T-helper 1 cell treated with Interleukin-12 subunit alpha and Interleukin-12 subunit beta and Interleukin-4 antibody, amounts not matched to agents 30 μg/mL and 1 μg/mL, for 36 hours (primary cell): Measurements from ENCODE around the gene MSTN.
"Not testable (repeated sequence)": the region's sequence is repeated elsewhere in the genome, so short reads cannot be mapped to it uniquely, and the experiment has no call there.

Experiments used
- H3K27ac Mint-ChIP-seq: one replicate; pipeline ENCODE4 v1.8.0; 2021; ENCODE audit warnings: mild to moderate bottlenecking, mixed read lengths
- H3K27me3 Mint-ChIP-seq: one replicate; pipeline ENCODE4 v1.8.0; 2021; ENCODE audit warnings: low read depth, mixed read lengths
- H3K36me3 Mint-ChIP-seq: one replicate; pipeline ENCODE4 v1.8.0; 2021; ENCODE audit warnings: low read depth, mixed read lengths
- H3K4me1 Mint-ChIP-seq: one replicate; pipeline ENCODE4 v1.8.0; 2021; ENCODE audit warnings: low read depth, mixed read lengths
- H3K4me3 Mint-ChIP-seq: one replicate; pipeline ENCODE4 v1.8.0; 2021; ENCODE audit warnings: mild to moderate bottlenecking, moderate library complexity, mixed read lengths
- H3K9me3 Mint-ChIP-seq: one replicate; pipeline ENCODE4 v1.8.0; 2021; ENCODE audit warnings: mixed read lengths

The MSTN gene

DNA sequence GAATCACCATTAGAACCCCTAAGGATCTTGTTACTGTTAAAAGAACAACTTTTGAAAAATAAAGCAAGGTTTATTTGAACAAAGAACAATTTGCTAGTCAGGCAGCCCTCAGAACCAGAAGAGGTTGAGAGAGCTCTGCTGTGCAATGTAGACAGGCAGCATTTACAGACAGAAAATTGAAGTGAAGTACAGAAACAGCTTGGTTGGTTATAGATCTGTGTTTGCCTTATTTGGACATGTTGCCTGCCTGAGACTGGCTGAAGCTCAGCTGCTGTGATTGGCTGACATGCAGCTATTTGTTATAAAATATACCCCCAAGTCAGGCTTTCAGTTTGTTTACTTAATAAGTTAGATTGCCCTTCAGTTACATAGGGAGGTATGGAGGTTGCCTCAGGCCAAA, 12.5 kb downstream of the MSTN start:
- H3K36me3 Mint-ChIP-seq: no peaks in the 10 kb centered on the region
- H3K4me3 Mint-ChIP-seq: no peak overlapping the region
- H3K27ac Mint-ChIP-seq: no peak overlapping the region
- no peaks in the 10 kb centered on the region for H3K27me3 Mint-ChIP-seq
- H3K4me1 Mint-ChIP-seq: no peaks in the 10 kb centered on the region
- no peaks in the 10 kb centered on the region for H3K9me3 Mint-ChIP-seq

DNA sequence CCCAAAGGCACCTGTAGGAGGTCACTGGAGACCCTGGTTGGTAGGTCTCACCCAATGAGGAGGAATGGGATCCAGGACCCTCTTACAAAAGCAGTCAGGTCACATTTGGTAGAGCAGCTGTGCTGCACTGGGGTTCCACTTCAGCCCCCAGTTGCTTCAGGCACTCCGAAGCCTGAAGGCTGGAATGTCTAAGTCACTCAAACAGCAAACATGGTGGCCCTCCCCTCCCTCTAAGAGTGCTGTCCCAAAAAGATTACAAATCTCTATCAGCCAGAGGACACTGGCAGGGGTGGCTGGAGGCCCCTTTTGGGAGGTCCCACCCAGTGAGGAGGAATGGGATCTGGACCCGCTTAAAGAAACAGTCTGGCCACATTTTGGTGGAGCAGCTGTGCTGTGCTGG, 17.7 kb downstream of the MSTN start:
- Mint-ChIP-seq H3K4me1 (no peaks in the 10 kb centered on the region), H3K36me3 (no peaks in the 10 kb centered on the region), H3K9me3 (no peaks in the 10 kb centered on the region), H3K27me3 (peaks cover 30% of the 10 kb centered on the region), H3K27ac (no peak overlapping the region), H3K4me3 (no peak overlapping the region)

DNA sequence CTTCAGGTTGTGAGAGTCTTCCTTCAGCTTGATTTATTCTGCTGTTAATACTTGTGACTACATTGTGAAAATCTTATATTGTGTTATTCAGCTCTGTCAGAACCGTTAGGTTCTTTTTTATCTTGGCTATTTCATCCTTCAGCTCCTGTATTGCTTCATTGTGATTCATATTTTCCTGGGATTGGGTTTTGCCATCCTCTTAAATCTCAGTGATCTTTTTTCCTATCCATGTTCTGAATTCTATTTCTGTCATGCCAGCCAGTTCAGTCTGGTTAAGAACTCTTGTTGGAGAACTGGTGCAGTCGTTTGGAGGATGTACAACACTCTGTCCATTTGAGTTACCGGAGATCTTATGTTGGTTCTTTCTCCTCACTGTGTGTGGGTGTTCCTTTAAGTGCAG, 19.1 kb downstream of the MSTN start:
- Mint-ChIP-seq H3K27me3 (peaks cover 34% of the 10 kb centered on the region), H3K9me3 (no peaks in the 10 kb centered on the region), H3K36me3 (no peaks in the 10 kb centered on the region), H3K4me3 (no peak overlapping the region), H3K4me1 (no peaks in the 10 kb centered on the region), H3K27ac (no peak overlapping the region)

DNA sequence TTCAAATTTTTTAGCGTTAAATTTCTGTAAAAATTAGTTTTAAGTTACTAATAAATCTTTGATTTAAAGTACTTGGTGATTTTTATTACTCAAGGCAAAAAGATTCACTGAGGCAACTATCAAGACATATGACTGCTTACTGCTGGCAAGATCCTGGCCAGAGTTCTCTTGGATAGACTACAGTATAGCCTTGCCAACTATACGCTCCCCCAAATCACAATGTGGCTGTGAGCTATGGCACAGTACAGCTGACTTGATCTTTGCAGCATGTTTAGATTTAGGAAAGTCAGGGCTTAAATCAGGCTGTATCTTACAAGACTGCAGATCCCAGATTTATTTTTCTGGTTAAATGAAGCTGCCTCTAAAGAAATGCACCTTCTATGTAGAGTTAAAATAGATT, 26.5 kb downstream of the MSTN start:
- no peak overlapping the region for H3K27ac Mint-ChIP-seq
- no peaks in the 10 kb centered on the region for H3K9me3 Mint-ChIP-seq
- H3K4me3 Mint-ChIP-seq: no peak overlapping the region
- H3K36me3 Mint-ChIP-seq: no peaks in the 10 kb centered on the region
- no peaks in the 10 kb centered on the region for H3K4me1 Mint-ChIP-seq
- peaks cover 13% of the 10 kb centered on the region for H3K27me3 Mint-ChIP-seq

DNA sequence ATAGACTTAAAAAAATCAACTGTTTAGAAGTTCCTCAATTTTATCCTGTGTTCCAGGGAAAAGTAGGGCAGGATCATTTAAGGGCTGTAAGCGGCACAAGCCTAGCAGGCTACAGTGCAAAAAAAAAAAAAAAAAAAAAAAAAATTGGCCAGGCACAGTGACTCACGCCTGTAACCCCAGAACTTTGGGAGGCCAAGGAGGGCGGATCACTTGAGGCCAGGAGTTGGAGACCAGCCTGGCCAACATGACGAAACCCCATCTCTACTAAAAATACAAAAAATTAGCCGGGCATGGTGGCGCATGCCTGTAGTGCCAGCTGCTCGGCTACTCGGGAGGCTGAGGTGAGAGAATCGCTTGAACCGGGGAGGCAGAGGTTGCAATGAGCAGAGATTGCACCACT, 28.1 kb downstream of the MSTN start:
- H3K9me3 Mint-ChIP-seq, H3K4me1 Mint-ChIP-seq, H3K36me3 Mint-ChIP-seq, H3K4me3 Mint-ChIP-seq, H3K27ac Mint-ChIP-seq: not testable (repeated sequence)
- H3K27me3 Mint-ChIP-seq: peaks cover 11% of the 10 kb centered on the region

DNA sequence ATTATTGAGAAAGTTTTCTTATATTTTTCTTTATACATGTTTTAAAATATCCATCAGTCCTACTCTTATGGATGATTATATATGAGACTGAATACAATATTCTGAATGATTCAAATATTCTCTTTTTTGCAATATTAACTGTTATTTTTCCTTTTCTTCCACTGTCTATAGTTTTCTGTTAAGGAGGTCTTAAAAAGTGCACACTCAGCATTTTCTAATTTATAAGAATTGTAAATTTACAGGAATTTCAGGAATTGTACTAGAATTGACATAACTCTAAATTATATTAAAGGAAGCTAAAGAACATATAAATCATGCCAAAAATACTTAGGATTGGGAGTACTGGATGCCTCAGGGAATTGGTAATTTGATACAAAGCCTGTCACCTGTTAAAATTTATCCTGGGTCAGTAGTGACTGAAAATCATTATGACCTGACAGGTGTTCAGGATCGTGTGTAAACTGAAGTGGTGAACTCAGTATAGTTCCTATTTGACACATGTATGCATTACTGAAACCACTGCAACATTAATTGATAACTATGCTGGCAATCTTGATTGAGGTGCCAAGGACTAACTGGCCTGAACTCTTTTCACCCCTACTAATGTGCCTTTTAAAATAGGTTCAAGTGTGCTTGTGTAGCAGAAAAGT, 30.4 kb downstream of the MSTN start:
- no peak overlapping the region for H3K4me3 Mint-ChIP-seq
- H3K9me3 Mint-ChIP-seq: no peaks in the 10 kb centered on the region
- H3K4me1 Mint-ChIP-seq: no peaks in the 10 kb centered on the region
- H3K27ac Mint-ChIP-seq: no peak overlapping the region
- no peaks in the 10 kb centered on the region for H3K36me3 Mint-ChIP-seq
- H3K27me3 Mint-ChIP-seq: peaks cover 12% of the 10 kb centered on the region

DNA sequence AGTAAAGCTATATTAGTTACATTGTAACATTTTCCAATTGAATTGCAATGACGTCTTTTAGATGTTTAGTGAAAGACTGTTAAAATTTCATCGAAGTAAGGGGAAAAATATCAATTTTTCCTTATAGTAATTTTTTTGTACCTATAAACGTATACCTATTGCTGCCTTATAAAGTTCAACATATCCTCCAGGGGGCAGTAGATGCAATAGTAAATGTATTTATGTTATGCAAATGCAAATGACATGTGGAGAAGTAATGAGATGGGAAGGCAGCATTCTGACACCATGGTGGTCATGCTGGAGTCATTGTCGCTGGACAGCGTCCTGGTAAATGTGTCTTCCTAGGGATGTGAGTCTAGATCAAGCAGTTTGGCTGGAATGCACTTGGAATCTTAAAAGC, 38.7 kb downstream of the MSTN start:
- Mint-ChIP-seq H3K27me3 (peaks cover 16% of the 10 kb centered on the region), H3K4me3 (no peak overlapping the region), H3K36me3 (no peaks in the 10 kb centered on the region), H3K27ac (no peak overlapping the region), H3K4me1 (no peaks in the 10 kb centered on the region), H3K9me3 (no peaks in the 10 kb centered on the region)

DNA sequence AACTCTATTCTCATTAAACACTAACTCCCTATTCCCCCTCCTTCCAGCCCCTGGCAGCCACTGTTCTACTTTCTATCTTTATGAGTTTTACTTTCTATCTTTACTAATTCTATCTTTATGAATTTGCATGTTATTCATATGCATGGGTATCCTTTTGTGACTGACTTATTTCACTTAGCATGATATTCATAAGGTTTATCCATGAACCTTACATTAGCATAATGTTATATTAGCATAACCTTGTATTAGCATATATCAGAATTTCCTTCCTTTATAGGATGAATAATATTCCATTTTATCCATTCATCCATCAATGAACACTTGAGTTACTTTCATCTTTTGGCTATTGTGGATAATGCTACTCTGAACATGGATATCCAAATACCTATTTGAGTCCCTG, 41.8 kb downstream of the MSTN start:
- no peaks in the 10 kb centered on the region for H3K36me3 Mint-ChIP-seq
- H3K4me1 Mint-ChIP-seq: no peaks in the 10 kb centered on the region
- H3K27ac Mint-ChIP-seq: no peak overlapping the region
- peaks cover 25% of the 10 kb centered on the region for H3K9me3 Mint-ChIP-seq
- H3K4me3 Mint-ChIP-seq: no peak overlapping the region
- peaks cover 7% of the 10 kb centered on the region for H3K27me3 Mint-ChIP-seq

DNA sequence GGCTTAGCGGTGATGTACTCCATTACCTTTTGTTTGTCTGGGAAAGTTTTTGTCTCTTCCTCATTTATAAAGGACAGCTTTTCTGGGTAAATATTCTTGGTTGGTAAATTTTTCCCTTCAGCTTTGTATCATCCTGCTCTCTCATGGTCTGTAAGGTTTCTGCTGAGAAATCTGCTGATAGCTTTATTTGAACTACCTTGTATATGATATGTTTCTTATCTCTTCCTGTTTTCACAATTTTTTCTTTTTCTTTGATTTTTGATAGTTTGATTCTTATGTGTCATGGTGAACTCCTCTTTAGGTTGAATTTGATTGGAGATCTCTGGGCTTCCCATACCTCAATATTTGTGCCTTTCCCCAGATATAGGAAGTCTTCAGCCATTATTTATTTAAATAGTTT, 44.7 kb downstream of the MSTN start:
- H3K9me3 Mint-ChIP-seq: peaks cover 32% of the 10 kb centered on the region
- no peaks in the 10 kb centered on the region for H3K36me3 Mint-ChIP-seq
- no peaks in the 10 kb centered on the region for H3K4me1 Mint-ChIP-seq

DNA sequence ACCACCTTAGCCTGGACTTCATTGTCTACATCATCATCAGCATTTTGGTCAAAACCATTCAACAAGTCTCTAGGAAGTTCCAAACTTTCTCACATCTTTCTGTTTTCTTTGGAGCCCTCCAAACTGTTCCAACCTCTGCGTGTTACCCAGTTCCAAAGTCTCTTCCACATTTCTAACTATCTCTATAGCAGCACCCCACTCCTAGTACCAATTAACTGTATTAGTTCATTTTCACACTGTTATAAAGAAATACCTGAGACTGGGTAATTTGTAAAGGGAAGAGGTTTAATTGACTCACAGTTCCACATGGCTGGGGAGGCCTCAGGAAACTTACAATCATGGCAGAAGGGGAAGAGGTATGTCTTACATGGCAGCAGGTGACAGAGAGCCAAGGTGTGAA, 46.6 kb downstream of the MSTN start:
- not testable (repeated sequence) for H3K4me1 Mint-ChIP-seq, H3K27me3 Mint-ChIP-seq, H3K4me3 Mint-ChIP-seq, H3K27ac Mint-ChIP-seq, H3K36me3 Mint-ChIP-seq
- peaks cover 32% of the 10 kb centered on the region for H3K9me3 Mint-ChIP-seq

More for the DNA sequence above, 44.7 kb downstream of the MSTN start:
- H3K27me3 Mint-ChIP-seq: peaks cover 7% of the 10 kb centered on the region
- no peak overlapping the region for H3K27ac Mint-ChIP-seq
- H3K4me3 Mint-ChIP-seq: no peak overlapping the region
